A549 (cell line): ENCODE measurements around the gene VAV3. TPM values are rescaled to one million over a fixed set of nuclear protein-coding genes. Genes with fewer than 3 reads are reported as not detected.

ENCODE experiments used
- ATAC-seq, 2 experiments: fragments of 200-7000 bp in 1 of 2; fragments of >200 bp in 1 of 2; cut with Nextera tagmentation in 1 of 2; cut with Tn5 transposase in 1 of 2; 3 replicates each; pipeline versions ENCODE4 v1.8.0 to v1.9.1; 2018 to 2020; ENCODE audit warnings: mild to moderate bottlenecking in 1 of 2, moderate library complexity in 1 of 2
- CTCF ChIA-PET: fragments of 300-600 bp; sonication (Branson Sonifier 250); formaldehyde crosslinking; extraction: SDS; loops from one replicate; lab custom pipeline; 2021; ENCODE audit warnings: antibody characterized with exemption, inconsistent platforms; lab: Yijun Ruan, JAX
- POLR2A ChIA-PET: fragments of 350-600 bp; formaldehyde crosslinking; extraction: SDS; loops from one replicate; lab custom pipeline; 2021; ENCODE audit warnings: antibody characterized with exemption, inconsistent platforms; lab: Yijun Ruan, JAX
- DNase-seq, 2 experiments: peaks; one replicate each; pipeline versions ENCODE4 v3.0.0 to v3.0.0-alpha.2; 2011 to 2016; ENCODE audit warnings: low read depth in 1 of 2, low spot score in 1 of 2
- FAIRE-seq: peaks from 2 replicates; lab custom pipeline; 2011; peaks lifted over from hg19 to GRCh38; lab: Jason Lieb, UNC
- H3K27ac ChIP-seq, 2 experiments: fragments of >200 bp; sonication (Bioruptor Twin); formaldehyde crosslinking; 3 replicates each; pipeline ENCODE4 v1.5.1; 2016 to 2017
- H3K4me1 ChIP-seq: fragments of >200 bp; sonication (Bioruptor Twin); formaldehyde crosslinking; 3 replicates; pipeline ENCODE4 v1.6.1; 2016
- H3K4me2 ChIP-seq: fragments of >200 bp; sonication (Bioruptor Twin); formaldehyde crosslinking; 3 replicates; pipeline ENCODE4 v1.6.1; 2016
- H3K4me3 ChIP-seq: fragments of >200 bp; sonication (Bioruptor Twin); formaldehyde crosslinking; 3 replicates; pipeline ENCODE4 v1.5.1; 2016
- H3K9me3 ChIP-seq: fragments of >200 bp; sonication (Bioruptor Twin); formaldehyde crosslinking; 3 replicates; pipeline ENCODE4 v1.6.1; 2016
- ATOH8 ChIP-seq: fragments of 250-450 bp; sonication (Bioruptor Pico); IDR thresholded peaks from 2 replicates; pipeline ENCODE4 v1.5.0; 2020; ENCODE audit warnings: low read depth, mild to moderate bottlenecking, moderate library complexity
- BHLHE40 ChIP-seq: IDR thresholded peaks from 2 replicates; pipeline ENCODE4 v1.6.1; 2012; ENCODE audit warnings: low read depth, low read length, inconsistent platforms
- CHD4 ChIP-seq: fragments of 200-600 bp; sonication (generic); IDR thresholded peaks from 2 replicates; pipeline ENCODE4 v1.6.1; 2016; ENCODE audit warnings: antibody characterized with exemption, mild to moderate bottlenecking, borderline replicate concordance
- EHMT2 ChIP-seq: fragments of 200-600 bp; sonication (generic); IDR thresholded peaks from 2 replicates; pipeline ENCODE4 v1.6.1; 2016; ENCODE audit warnings: antibody characterized with exemption, low read depth, mild to moderate bottlenecking, moderate library complexity
- ELK1 ChIP-seq: fragments of 150-350 bp; IDR thresholded peaks from 2 replicates; pipeline ENCODE4 v1.6.1; 2014; ENCODE audit warnings: low read depth, mild to moderate bottlenecking, low read length
- FOSB ChIP-seq: fragments of 250-450 bp; sonication (Bioruptor Pico); IDR thresholded peaks from 2 replicates; pipeline ENCODE4 v1.5.0; 2020; ENCODE audit warnings: mild to moderate bottlenecking, moderate library complexity
- FOSL2 ChIP-seq, 2 experiments: fragments of 450-650 bp in 1 of 2; fragments of >200 bp in 1 of 2; sonication (Bioruptor Twin) in 1 of 2; formaldehyde crosslinking; IDR thresholded peaks; 2 replicates each; pipeline versions ENCODE4 v1.5.0 to v1.6.1; 2016 to 2020; ENCODE audit warnings: mild to moderate bottlenecking in 1 of 2, moderate library complexity in 1 of 2
- HMGXB4 ChIP-seq: fragments of 250-450 bp; sonication (Bioruptor Pico); IDR thresholded peaks from 2 replicates; pipeline ENCODE4 v1.5.0; 2021; ENCODE audit warnings: mild to moderate bottlenecking, moderate library complexity, borderline replicate concordance
- HOXA7 ChIP-seq: fragments of 250-450 bp; sonication (Bioruptor Pico); IDR thresholded peaks from 2 replicates; pipeline ENCODE4 v1.5.0; 2020; ENCODE audit warnings: mild to moderate bottlenecking, moderate library complexity
- HOXB5 ChIP-seq: fragments of 250-450 bp; sonication (Bioruptor Pico); IDR thresholded peaks from 2 replicates; pipeline ENCODE4 v1.5.0; 2020; ENCODE audit warnings: mild to moderate bottlenecking, moderate library complexity
- KDM1A ChIP-seq: fragments of 200-600 bp; sonication (generic); IDR thresholded peaks from 2 replicates; pipeline ENCODE4 v1.6.1; 2016; ENCODE audit warnings: low read depth, mild to moderate bottlenecking
- MAFK ChIP-seq: fragments of 450-650 bp; IDR thresholded peaks from 2 replicates; pipeline ENCODE4 v1.6.1; 2014; ENCODE audit not compliant: partially characterized antibody
- MAX ChIP-seq: IDR thresholded peaks from 2 replicates; pipeline ENCODE4 v1.6.1; 2012
- PHF8 ChIP-seq: fragments of 200-600 bp; sonication (generic); IDR thresholded peaks from 2 replicates; pipeline ENCODE4 v1.6.1; 2016; ENCODE audit warnings: low read depth, mild to moderate bottlenecking, antibody characterized with exemption, moderate library complexity, borderline replicate concordance
- POLR2A ChIP-seq: IDR thresholded peaks from 2 replicates; pipeline ENCODE4 v1.6.1; 2012; ENCODE audit warnings: mild to moderate bottlenecking, low read length
- RARB ChIP-seq: fragments of 250-450 bp; sonication (Bioruptor Pico); IDR thresholded peaks from 2 replicates; pipeline ENCODE4 v1.8.0; 2021; ENCODE audit warnings: mild to moderate bottlenecking, moderate library complexity
- RCOR1 ChIP-seq: fragments of 150-350 bp; IDR thresholded peaks from 2 replicates; pipeline ENCODE4 v1.6.1; 2014; ENCODE audit warnings: antibody characterized with exemption, low read length, low read depth
- SMC3 ChIP-seq: fragments of >200 bp; sonication (Bioruptor Twin); formaldehyde crosslinking; IDR thresholded peaks from 3 replicates; pipeline ENCODE4 v1.6.1; 2018; ENCODE audit warnings: inconsistent platforms
- ZFP36 ChIP-seq: fragments of 450-650 bp; IDR thresholded peaks from 2 replicates; pipeline ENCODE4 v1.6.1; 2014; ENCODE audit warnings: borderline replicate concordance; ENCODE audit not compliant: partially characterized antibody
- WGBS: methylation state at CpG from one replicate; pipeline ENCODE4 v1.1.6; 2017; ENCODE audit errors: missing lambda C conversion rate; 5-methylcytosine and 5-hydroxymethylcytosine counted together
- polyA plus RNA-seq, 4 experiments: library from polyadenylated mRNA; depleted of rRNA in 3 of 4; stranded (reverse); fragments of >200 nt; fragmentation: RNase III in 1 of 4; extraction: RNeasy Plus Mini Kit Qiagen cat#74134 plus additional on column Dnase treatment in 1 of 4; gene quantifications; 2 replicates in 3 of 4; 3 replicates in 1 of 4; pipeline ENCODE4 v1.2.3, GENCODE V29; 2011 to 2017

Gene VAV3
- polyA plus RNA-seq, 2 of the 4 experiments (the other 2 are of a cell fraction), result 12.8 to 22.7 TPM

- DNase-seq (no peak), ATAC-seq (no peak)
- TF ChIP-seq HOXB5 (CRISPR knock-in tag) (no peak), HOXA7 (CRISPR knock-in tag) (no peak), MAX (no peak), EHMT2 (no peak), ATOH8 (CRISPR knock-in tag) (no peak), CHD4 (no peak), HMGXB4 (CRISPR knock-in tag) (no peak), RCOR1 (no peak), ELK1 (no peak), RARB (CRISPR knock-in tag) (no peak), ZFP36 (no peak), FOSB (CRISPR knock-in tag) (no peak), FOSL2 (IDR thresholded peaks at IDR 0.05) (no peak), FOSL2 (CRISPR knock-in tag; IDR thresholded peaks at IDR 0.05) (no peak), KDM1A (no peak), PHF8 (no peak), SMC3 (no peak)
- TF ChIP-seq, all 56 proteins: peak for 0
- H3K4me1 ChIP-seq, result no peaks in the 10 kb centered on the region
- ChIA-PET POLR2A (no interaction called here), CTCF (interaction anchor here (0.5 kb wide), 1 partner anchor 876 kb away, joined by 4 read pairs; no protein-coding TSS in a partner anchor)
- H3K9me3 ChIP-seq, result no peaks in the 10 kb centered on the region
- WGBS, result 41% methylated on average over 6 of the region's 6 CpGs
- no peak overlapping the region for H3K4me2 ChIP-seq
- no peak overlapping the region for H3K4me3 ChIP-seq
- no peak overlapping the region for H3K27ac ChIP-seq
- FAIRE-seq, result no peak
Measured at GRCh38 chr1:107954719-107955415, 10.1 kb downstream of the VAV3 start.

GRCh38 chr1:107954126-107954525 lies 10.9 kb downstream of the VAV3 start:
- ATAC-seq (no peak), FAIRE-seq (no peak), DNase-seq (no peak)
- POLR2A ChIA-PET, result no interaction called here
- H3K27ac ChIP-seq, result no peak overlapping the region
- TF ChIP-seq MAFK (no peak), ATOH8 (CRISPR knock-in tag) (no peak), BHLHE40 (no peak), FOSB (CRISPR knock-in tag) (no peak), POLR2A (no peak), ELK1 (no peak)
- no peaks in the 10 kb centered on the region for H3K4me1 ChIP-seq
- no peak overlapping the region for H3K4me3 ChIP-seq
- no peak overlapping the region for H3K4me2 ChIP-seq
- H3K9me3 ChIP-seq, result no peaks in the 10 kb centered on the region
- CTCF ChIA-PET, result interaction anchor here (0.5 kb wide), 1 partner anchor 875 kb away, joined by 4 read pairs; no protein-coding TSS in a partner anchor
